Measurements from ENCODE around the gene L3MBTL4. TPM values are rescaled to one million over a fixed set of nuclear protein-coding genes. Genes with fewer than 3 reads are reported as not detected.

L3MBTL4 gene
- total and polyA plus RNA-seq, 10 donors: 1.1 to 21.0 (median 12.7) TPM

GRCh38 chr18:6111726-6112125 lies 303.0 kb downstream of the L3MBTL4 start:
- TF ChIP-seq POLR2A (IDR thresholded peaks at IDR 0.05) (no peak), CTCF (IDR thresholded peaks at IDR 0.05 in 8 of 11, conservative IDR thresholded peaks at IDR 0.05 in 3 of 11) (no peak), POLR2AphosphoS5 (IDR thresholded peaks at IDR 0.05) (no peak)
- Histone ChIP-seq H3K9me3 (no peaks in the 10 kb centered on the region), H3K4me3 (no peak overlapping the region), H3K27ac (no peak overlapping the region), H3K27me3 (replicated peaks in 1 of 7) (no peaks in the 10 kb centered on the region), H3K4me1 (no peaks in the 10 kb centered on the region), H3K36me3 (no peaks in the 10 kb centered on the region)
- DNase-seq: no peak
- intact Hi-C loops (cut with DNase I; ENCODE audit: low total_unique reads): no loop called here
- WGBS, 5 donors: 74 to 86% (median 79%) methylated on average over 3 of the region's 3 CpGs

GRCh38 chr18:6109743-6110142 lies 305.0 kb downstream of the L3MBTL4 start:
- no peaks in the 10 kb centered on the region for H3K27me3 ChIP-seq (replicated peaks in 1 of 7)
- no peaks in the 10 kb centered on the region for H3K36me3 ChIP-seq
- WGBS, 5 donors: 82 to 87% (median 85%) methylated on average over 6 of the region's 6 CpGs
- DNase-seq: no peak
- intact Hi-C loops (cut with DNase I; ENCODE audit: low total_unique reads): no loop called here
- no peak overlapping the region for H3K27ac ChIP-seq
- TF ChIP-seq POLR2AphosphoS5 (IDR thresholded peaks at IDR 0.05) (no peak), CTCF (IDR thresholded peaks at IDR 0.05 in 8 of 11, conservative IDR thresholded peaks at IDR 0.05 in 3 of 11) (no peak), POLR2A (IDR thresholded peaks at IDR 0.05) (no peak)
- no peak overlapping the region for H3K4me3 ChIP-seq
- no peaks in the 10 kb centered on the region for H3K4me1 ChIP-seq
- H3K9me3 ChIP-seq: no peaks in the 10 kb centered on the region

- Histone ChIP-seq H3K9me3 (no peaks in the 10 kb centered on the region), H3K27ac (no peak overlapping the region), H3K27me3 (replicated peaks in 1 of 7) (no peaks in the 10 kb centered on the region), H3K4me1 (no peaks in the 10 kb centered on the region), H3K36me3 (no peaks in the 10 kb centered on the region), H3K4me3 (no peak overlapping the region)
- intact Hi-C loops (cut with DNase I; ENCODE audit: low total_unique reads): no loop called here
- TF ChIP-seq POLR2AphosphoS5 (IDR thresholded peaks at IDR 0.05): no peak
- TF ChIP-seq POLR2A (IDR thresholded peaks at IDR 0.05): no peak
- no peak for TF ChIP-seq CTCF (IDR thresholded peaks at IDR 0.05 in 8 of 11, conservative IDR thresholded peaks at IDR 0.05 in 3 of 11)
- 55 to 71% (median 63%) methylated on average over 6 of the region's 6 CpGs for WGBS, 5 donors
- DNase-seq: no peak
Measured at GRCh38 chr18:6107794-6108193, 306.9 kb downstream of the L3MBTL4 start.

- Histone ChIP-seq H3K27ac (no peak overlapping the region), H3K4me1 (no peaks in the 10 kb centered on the region), H3K36me3 (no peaks in the 10 kb centered on the region), H3K4me3 (no peak overlapping the region), H3K27me3 (replicated peaks in 1 of 7) (no peaks in the 10 kb centered on the region), H3K9me3 (no peaks in the 10 kb centered on the region)
- DNase-seq: no peak
- WGBS, 5 donors: 67 to 85% (median 76%) methylated on average over 1 of the region's 1 CpG
- TF ChIP-seq POLR2AphosphoS5 (IDR thresholded peaks at IDR 0.05): no peak
- TF ChIP-seq POLR2A (IDR thresholded peaks at IDR 0.05): no peak
- no peak for TF ChIP-seq CTCF (IDR thresholded peaks at IDR 0.05 in 8 of 11, conservative IDR thresholded peaks at IDR 0.05 in 3 of 11)
- intact Hi-C loops (cut with DNase I; ENCODE audit: low total_unique reads): no loop called here
Measured at GRCh38 chr18:6106091-6106685, 308.5 kb downstream of the L3MBTL4 start.

Data from spleen (tissue), 11 donors.